Left colon (tissue), 2 donors: ENCODE data around the gene PPFIA4. TPM values are rescaled to one million over a fixed set of nuclear protein-coding genes. Genes with fewer than 3 reads are reported as not detected.

Experiments used
- ATAC-seq: fragments of 200-7000 bp; cut with Tn5 transposase; one replicate; pipeline ENCODE4 v1.9.1; 2020; ENCODE audit warnings: mild to moderate bottlenecking, moderate library complexity
- DNase-seq, 2 donors: peaks; one replicate each; pipeline ENCODE4 v3.0.0-alpha.2; 2020
- intact Hi-C, 2 donors: fragments of 100-400 bp; cut with DNase I in 1 of 2; cut with micrococcal nuclease in 1 of 2; formaldehyde crosslinking; loops; one replicate each; pipeline versions ENCODE4 v1.11.2 to v1.14.0; 2022; cut with DNase I, micrococcal nuclease
- total RNA-seq, 2 donors: library from RNA; stranded (reverse); fragmentation: NEBNext Ultra II Directional; extraction: Animal tissue kit (Norgen Biotek cat#: 25700); gene quantifications; one replicate each; pipeline ENCODE4 v1.2.1, GENCODE V29; 2021
- donor health status: DM: no; HTN: no; CAD: no.
- donor health status: DM: yes; HTN: yes; CAD: no.

The PPFIA4 gene
- total RNA-seq, 2 donors from 2014 or later = 0.58 to 1.7 TPM

DNA sequence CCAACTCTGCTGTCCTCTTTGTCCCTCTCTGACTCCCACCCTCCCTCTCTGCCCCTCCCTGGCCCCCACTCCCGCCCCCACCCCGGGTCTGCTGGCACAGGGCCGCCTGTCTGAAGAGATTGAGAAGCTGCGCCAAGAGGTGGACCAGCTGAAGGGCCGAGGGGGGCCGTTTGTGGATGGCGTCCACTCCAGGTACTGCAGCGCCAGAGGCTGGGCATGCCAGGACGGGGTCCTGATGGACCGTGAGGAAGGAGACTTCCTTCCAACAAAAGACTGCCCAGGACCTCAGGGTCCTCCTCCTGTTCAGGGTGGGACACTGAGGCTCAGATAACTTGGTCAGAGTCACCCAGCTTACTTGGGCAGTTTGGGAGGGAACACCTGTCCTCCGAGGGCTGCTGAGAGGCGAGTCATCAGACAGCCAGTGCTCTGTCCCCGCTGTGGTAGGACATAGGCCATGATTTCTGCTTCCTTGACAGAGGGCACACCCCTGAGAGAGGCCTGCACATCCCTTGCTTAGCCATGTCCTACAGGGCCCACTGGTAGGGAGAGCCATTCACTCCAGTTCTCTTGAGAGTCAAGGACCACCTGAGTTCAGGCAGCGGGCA, 23.4 kb downstream of the PPFIA4 start:
- no peak for ATAC-seq
- no peak for DNase-seq
- intact Hi-C loops = no loop called here

DNA sequence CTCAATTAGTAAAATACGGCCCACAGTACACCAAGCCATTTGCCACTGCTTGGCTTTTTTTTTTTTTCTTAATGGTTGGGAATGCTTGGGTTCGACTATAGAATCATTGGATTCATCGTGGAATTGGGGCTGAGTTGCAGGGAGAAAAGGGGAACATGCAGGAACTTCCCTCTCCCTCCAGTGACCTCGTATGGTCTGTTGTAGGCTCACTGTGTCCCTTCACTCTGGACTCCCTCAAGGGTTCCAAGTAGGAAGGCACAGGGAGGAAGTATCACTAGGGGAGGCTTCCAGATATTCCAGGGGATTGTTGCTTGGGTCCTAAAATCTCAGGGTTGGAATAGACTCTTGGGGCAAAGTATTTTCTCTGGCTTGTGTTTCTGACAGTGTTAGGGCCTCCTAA, 24.5 kb downstream of the PPFIA4 start:
- DNase-seq = no peak
- ATAC-seq = no peak
- intact Hi-C loops = no loop called here

DNA sequence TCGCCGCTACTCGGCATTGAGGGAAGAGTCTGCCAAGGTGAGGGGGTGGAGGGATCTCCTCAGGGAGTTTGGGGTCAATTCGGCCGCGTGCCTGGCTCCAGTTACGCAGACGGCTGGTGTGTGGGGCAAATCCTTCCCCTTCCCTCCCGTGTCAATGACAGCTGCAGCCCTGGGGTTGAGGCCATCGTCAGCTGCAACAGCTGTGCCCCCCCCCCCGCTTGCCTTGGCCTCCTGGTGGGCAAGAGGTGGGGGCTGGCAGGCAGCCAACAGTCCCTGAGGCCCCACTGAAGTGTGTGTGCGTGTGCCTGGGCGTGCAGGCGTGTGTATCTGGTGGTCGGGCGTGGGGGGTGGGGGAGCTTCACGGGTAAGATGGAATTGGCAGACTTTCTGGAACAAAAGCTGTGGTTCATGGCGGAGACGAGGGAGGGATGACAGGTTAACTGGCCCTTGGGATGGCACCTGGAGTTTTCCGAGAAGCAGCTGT, 25.6 kb downstream of the PPFIA4 start:
- DNase-seq (no peak), ATAC-seq (no peak)
- intact Hi-C loops = no loop called here

DNA sequence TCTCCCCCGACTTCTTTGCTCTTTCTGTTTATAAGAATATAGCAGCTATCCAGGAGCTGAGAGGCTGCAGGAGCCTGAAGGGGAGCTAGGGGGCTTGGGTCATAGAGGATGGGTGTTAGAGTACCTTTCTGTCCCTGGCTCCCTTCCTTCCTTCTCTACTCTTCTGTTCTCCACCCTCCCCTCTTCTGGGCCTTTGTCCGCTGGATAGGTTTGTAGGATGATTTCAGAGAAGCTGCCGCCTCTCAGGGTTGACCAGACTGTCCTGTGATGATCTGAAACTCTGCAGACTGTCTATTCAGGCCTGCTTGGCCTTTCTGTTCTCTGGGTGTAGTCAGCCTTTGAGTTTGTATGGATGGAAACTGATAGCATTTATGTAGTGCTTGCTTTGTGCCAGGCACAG, 26.3 kb downstream of the PPFIA4 start:
- DNase-seq = no peak
- intact Hi-C loops = no loop called here

DNA sequence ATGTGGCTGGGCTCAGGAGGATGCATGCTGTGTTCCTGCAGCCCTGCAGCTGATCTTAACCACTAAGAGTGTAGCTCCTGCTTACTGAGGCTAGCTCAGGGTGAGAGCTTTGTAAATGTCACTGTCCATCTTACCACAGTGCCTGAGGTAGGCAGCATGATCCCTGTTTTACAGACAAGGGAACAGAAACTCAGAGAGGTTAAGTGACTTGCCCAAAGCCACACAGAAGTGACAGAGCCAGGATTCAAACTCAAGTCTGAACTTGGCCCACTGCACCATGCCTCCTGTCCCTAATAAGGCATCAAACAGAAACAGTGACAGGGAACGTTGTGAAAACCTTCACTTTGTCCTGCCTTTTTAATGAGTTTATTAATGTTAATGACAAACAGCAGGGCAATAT, 27.9 kb downstream of the PPFIA4 start:
- ATAC-seq (no peak), DNase-seq (no peak)
- intact Hi-C loops = no loop called here

More for the DNA sequence above, 26.3 kb downstream of the PPFIA4 start:
- ATAC-seq = no peak

DNA sequence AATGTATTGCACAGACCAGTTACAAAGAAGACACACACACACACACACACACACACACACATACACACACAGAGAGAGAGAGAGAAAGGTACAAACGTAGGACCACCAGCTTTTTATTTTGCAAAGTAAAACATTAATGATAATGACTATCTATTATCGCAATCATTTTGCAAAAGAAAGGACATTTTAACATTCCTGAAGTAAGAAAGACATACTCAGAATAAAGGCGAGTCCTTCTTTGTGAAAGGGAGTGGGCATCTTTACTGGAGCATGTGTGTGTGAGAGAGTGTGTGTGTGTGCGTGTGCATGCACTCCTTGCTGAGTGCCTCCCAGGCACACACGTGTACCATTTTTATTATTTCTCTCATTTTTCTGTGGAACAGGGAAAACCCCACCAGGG, 28.4 kb downstream of the PPFIA4 start:
- intact Hi-C loops = no loop called here
- no peak for DNase-seq
- ATAC-seq = no peak

DNA sequence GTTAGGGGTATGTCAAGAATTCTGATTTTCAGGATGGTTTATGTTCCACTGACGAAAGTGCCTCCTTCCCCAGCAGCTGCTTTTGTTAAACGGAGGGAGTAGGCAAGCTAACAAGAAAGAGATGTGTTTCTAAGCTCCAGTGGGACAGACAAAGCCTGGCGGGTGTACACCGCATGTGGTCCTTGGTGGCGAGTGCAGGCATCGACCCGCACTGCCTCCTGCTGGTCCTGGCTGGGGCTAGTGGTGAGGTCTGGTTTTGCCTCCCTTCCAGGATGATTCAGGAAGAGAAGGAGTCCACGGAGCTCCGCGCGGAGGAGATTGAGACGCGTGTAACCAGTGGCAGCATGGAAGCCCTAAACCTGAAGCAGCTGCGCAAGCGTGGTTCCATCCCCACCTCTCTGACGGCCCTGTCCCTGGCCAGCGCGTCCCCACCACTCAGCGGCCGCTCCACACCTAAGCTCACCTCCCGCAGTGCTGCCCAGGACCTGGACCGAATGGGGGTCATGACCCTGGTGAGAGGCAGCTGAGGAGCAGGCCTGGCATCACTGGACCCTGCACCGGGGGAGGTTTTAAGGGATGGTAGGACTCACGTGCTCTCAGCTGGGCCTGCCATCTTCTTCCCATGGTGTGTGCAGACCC, 29.0 kb downstream of the PPFIA4 start:
- no peak for ATAC-seq
- no peak for DNase-seq
- intact Hi-C loops = no loop called here

DNA sequence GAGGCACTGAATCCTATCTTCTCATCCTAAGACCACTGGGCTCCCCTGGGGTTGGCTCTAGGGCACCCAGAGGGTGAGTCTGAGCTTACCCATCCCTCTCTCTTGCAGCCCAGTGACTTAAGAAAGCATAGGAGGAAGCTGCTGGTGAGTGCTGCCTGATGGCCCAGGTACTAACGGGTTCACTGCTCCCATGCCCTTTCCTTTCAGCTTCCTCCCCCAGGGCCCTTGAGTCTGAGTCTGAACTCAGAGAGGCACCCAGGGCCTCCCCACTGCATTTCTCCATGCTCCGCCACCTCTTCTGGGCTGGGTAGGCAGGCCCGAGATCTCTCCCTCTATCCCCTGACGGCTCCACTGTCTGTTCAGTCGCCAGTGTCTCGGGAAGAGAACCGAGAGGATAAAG, 29.7 kb downstream of the PPFIA4 start:
- no peak for DNase-seq
- ATAC-seq = no peak
- intact Hi-C loops = no loop called here

DNA sequence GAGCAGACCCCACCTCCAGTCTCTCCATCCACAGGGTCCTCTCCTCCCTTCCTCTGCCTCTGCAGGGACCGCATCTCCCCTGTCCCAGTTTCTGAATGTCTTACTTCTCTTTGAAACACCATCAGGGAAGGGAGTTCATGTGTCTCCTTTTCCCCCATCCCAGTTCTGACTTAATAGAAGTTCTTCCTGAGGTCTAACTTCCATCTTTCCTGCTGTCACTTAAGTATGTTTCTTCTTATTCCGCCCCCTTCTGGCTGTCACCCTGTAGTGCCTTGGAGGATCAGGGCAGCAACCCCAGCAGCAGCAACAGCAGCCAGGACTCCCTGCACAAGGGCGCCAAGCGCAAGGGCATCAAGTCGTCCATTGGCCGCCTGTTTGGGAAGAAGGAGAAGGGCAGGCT, 30.2 kb downstream of the PPFIA4 start:
- DNase-seq = no peak
- intact Hi-C loops = no loop called here
- ATAC-seq = no peak

DNA sequence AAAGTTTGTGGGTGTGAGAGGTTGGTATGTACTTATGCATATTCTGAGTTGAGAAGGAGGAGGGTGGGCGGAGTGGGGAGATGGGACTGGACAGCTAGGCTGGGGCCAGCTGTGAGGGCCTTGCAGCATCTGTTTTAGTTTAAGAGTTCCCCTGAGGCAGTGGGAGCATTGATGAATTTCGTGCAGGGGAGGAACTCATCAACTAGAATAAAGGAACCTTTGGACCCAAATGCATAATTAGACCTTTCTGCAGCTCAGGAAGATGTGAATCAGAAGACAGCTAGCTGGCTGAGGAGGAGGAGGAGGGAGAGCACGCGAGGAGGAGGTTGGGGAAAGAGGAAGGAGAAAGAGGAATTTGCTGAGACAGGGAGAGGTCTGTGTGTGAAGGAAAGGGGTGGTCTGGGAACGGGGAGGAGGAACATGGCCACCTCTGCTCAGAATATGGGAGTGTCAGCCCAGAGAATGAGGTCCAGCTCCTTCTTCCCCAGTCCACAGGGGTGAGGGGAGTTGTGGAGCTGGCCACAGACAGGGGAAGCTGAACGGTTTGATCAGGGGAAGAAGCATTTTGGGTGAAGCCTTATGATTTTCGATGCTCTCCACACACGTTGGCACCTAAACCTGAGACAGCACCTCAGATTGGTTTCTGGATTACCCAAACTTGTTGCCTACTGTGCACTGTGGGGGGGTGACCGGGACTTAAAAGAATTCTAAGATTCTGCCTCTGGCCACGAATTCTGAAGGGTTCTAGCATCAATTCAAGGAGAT, 31.8 kb downstream of the PPFIA4 start:
- intact Hi-C loops = no loop called here
- no peak for DNase-seq
- ATAC-seq = no peak

DNA sequence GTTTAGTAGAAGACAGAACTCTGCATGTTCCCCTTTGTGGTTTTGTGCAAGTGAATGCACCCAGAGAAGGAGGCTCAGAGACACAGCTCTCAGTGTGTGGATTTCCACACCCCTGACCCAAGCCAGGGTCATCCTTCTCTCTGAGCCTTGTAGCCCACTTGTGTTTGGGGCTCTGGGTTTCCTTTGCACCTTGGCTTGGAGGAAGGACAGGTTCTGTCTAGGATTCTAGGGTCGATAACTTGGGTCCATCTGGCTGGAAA, 32.3 kb downstream of the PPFIA4 start:
- intact Hi-C loops = no loop called here
- DNase-seq (no peak), ATAC-seq (no peak)

DNA sequence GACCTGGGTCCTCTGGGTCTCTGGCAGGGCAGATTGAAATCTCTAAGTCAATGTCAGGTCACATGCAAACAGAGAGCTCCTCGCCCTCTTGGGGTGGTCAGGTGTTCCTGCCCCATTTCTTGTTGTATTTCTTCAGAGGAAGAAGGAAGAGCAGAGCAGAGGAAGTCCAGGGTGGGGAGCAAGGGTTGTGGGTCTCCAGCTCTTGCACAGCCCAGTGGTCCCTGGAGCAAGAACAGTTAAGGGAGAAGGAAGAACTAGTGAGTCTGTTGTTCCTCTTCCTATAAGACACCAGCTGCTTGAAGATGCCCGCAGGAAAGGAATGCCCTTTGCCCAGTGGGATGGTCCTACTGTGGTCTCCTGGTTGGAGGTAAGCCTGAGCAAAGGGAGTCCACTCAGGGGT, 33.2 kb downstream of the PPFIA4 start:
- DNase-seq (no peak), ATAC-seq (no peak)
- intact Hi-C loops = no loop called here

DNA sequence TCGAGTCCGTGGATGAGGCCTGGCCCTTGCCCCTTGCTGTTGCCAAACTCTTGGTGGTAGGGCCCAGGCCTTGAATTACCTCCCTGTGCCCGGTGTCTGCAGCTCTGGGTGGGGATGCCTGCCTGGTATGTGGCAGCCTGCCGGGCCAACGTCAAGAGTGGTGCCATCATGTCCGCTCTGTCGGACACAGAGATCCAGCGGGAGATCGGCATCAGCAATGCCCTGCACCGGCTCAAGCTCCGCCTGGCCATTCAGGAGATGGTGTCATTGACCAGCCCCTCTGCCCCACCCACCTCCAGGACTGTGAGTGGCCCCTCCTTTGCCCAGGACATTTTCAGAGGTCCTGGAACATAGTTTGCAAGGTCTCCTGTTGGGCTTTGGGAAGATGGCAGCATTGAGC, 33.8 kb downstream of the PPFIA4 start:
- DNase-seq = no peak
- intact Hi-C loops = no loop called here

DNA sequence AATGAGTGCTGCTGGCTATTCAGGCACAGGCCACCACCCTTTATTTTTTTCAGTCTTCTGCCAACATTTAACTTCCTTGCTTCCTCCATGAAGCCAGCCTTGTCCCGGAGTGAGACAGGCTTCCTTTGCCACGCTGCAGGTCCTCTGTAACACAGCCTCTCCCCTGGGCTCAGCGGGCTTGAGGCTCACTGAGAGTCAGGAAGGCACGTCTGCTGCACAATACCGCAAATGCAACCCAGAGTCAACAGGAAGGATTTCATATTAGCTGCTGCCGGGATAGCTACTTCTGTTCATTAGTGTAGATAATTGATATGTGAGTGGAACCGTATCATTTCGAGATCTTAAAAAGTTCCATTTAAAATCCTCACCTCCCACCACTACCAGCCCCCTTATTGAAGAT, 37.0 kb downstream of the PPFIA4 start:
- ATAC-seq = no peak
- no peak for DNase-seq
- intact Hi-C loops = no loop called here

More for the DNA sequence above, 33.8 kb downstream of the PPFIA4 start:
- ATAC-seq = no peak

DNA sequence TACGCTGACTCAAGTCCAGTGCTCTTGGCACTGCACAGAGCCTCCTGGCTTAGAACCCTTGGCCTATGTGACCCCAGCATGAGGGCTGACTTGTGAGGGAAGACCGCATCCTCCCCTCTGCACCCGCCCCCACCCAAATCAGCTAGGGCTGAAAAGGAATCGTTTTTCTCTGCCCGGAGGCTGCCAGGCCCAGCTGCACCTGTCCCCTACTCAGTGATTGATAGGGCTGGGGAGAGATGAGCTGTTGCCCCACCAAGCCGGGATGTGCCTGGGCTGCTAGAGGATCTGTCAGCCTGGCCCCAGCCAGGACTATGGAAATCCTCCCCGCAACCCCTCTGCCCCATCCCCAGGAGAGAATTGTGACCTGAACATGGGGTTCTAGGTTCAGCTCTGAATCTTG, 38.9 kb downstream of the PPFIA4 start:
- no peak for DNase-seq
- intact Hi-C loops = no loop called here
- ATAC-seq = no peak

DNA sequence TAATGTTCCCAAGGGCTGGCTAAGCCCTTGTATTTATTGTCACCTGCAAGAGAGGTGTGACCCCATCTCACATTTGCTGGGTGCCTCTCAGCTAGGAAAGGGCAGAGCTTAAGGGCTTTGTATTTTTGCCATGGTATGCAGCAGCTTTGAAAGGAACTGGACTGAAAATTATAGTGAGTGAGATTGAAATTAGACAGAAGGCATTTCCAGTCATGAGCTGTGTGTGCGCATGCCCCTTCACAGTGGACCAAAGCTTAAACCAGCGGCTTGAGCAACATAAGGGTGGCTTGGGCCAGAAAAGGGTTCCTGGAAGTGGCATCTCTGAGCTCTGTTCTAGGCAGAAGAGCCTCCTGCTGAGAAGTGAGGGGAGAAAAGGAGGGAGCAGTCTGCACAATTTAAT, 39.7 kb downstream of the PPFIA4 start:
- no peak for ATAC-seq
- no peak for DNase-seq

DNA sequence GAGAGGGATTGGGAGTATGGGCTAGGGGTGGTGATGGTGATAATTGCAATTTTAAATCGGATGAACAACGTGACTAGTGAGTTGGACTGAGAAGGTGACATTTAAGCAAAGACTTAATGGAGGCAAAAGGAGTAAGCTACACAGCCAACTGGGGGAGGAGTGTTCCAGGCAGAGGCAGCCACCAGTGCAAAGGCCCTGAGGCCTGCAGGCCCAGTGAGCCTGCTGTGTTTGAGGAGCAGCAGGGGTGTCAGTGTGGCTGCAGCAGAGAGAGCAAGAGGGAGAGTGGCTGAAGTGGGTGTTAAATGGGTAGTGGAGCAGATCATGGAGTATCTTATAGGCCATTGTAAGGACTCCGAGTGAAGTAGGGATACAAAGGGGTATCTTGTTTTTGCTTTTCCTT, 40.7 kb downstream of the PPFIA4 start:
- no peak for DNase-seq
- intact Hi-C loops = no loop called here
- ATAC-seq = no peak

More for the DNA sequence above, 39.7 kb downstream of the PPFIA4 start:
- intact Hi-C loops = no loop called here

DNA sequence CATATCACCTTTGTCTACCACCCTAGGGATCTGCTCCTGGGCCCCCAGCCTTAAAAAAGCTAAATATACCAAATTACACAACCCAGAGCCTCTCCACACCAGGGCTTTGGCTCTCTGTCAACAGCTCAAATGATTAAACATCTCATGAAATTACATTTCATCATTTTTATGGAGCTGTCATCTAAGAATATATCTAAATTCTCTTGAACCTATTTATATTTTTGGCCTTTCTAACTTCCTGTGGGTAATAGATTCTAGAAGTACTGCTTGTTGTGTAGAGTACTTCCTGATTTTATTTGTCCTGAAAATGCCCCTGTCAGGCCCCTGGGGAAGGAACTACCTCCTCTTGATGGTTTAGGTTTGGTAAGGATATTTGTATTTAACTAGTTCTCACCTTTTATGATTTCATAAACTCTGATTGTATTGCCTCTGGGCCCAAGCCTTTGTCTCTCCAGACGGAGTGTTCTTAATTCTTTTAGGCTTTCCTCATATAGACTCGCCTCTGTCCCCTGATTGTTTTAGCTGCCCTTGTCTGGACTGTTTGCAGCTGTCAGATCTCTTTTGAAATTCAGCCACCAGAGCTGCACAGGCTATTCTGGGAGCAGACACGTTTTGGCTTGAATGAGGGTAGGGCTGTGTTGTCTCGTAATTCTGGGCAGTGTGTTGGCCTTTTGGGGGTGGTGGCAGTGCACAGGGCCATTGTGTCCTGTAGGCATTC, 42.9 kb downstream of the PPFIA4 start:
- intact Hi-C loops = no loop called here
- DNase-seq (no peak), ATAC-seq (no peak)

DNA sequence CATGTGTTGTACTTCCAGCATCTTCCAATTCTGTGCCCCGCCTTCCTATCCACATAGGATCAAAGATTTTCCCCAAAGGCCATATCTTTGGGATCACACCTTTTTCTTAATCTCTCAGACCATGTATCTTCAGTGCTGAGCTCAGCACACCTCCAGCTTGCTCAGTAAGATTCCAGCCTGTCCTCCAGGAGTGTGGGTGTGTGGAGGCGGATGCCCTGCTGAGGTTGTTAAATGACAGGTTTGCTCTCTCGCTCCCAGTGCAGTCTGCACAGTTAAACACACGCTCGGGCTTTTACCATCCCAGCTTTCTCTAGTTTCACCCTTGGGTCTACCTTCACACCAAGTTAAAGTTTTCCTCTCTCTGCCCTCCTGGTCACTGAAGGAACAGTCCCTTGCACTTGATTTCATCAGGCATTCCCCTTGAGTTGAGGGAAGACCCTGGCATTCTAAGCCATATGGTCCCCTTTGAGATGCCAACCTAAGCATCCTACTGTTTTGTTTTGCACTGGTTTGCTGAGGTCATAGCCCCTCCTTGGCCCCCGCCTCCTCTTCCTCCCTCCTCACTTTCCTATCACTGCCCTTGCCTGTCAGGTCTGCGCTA, 45.8 kb downstream of the PPFIA4 start:
- ATAC-seq = no peak
- intact Hi-C loops = no loop called here

DNA sequence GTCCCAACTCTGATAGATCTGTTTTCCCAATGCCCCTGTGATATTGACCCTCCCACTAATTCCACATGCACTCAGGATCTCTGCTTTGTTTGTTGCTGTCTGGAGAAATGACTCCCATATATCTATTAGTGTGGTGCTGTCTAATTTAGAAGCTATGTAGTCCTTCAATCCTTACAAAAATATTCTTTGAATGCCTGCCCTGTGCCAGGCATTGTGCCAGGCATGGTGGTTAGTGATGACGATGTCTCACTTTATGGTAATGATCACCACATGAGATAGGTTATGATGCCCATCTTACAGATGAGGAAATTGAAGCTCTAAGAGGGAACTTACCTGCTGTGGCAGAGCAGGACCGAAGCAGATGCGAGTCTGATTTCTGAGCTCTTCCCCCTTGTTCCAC, 46.6 kb downstream of the PPFIA4 start:
- no peak for DNase-seq
- ATAC-seq = no peak
- intact Hi-C loops = no loop called here

More for the DNA sequence above, 45.8 kb downstream of the PPFIA4 start:
- DNase-seq = no peak
